ENCODE data around the gene SCAMP5.

DNA sequence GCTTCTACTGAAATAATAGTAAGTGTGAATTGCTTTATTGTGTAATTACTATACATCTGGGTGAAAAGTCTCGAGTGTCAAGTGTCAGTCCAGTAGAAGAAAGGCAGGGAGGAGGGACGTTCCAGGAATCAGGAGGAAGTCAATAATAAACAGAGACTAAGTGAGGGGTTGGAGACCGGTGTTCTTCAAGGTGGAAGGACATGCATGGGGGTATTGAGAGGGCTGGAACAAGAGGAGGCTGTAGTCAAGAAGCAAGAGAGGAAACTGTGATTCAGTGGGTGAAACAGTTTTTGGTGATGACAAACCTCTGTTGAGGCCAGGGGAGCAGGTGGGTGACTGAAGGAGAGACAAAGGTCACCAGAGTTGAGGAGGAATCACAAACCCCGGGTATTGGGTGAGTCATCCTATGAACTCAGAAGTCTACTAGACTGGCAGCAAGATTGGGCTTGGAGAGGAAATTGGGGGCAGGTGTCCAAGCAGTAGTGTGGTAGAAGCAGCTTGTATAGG is 11.6 kb upstream of the SCAMP5 start:
- TF ChIP-seq, protein P1, sequence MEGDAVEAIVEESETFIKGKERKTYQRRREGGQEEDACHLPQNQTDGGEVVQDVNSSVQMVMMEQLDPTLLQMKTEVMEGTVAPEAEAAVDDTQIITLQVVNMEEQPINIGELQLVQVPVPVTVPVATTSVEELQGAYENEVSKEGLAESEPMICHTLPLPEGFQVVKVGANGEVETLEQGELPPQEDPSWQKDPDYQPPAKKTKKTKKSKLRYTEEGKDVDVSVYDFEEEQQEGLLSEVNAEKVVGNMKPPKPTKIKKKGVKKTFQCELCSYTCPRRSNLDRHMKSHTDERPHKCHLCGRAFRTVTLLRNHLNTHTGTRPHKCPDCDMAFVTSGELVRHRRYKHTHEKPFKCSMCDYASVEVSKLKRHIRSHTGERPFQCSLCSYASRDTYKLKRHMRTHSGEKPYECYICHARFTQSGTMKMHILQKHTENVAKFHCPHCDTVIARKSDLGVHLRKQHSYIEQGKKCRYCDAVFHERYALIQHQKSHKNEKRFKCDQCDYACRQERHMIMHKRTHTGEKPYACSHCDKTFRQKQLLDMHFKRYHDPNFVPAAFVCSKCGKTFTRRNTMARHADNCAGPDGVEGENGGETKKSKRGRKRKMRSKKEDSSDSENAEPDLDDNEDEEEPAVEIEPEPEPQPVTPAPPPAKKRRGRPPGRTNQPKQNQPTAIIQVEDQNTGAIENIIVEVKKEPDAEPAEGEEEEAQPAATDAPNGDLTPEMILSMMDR (conservative IDR thresholded peaks at IDR 0.05) = no peak
- TF ChIP-seq ZFX (IDR thresholded peaks at IDR 0.05) = no peak

All from C4-2B (cell line).